ENCODE data around the gene HOXA6.
A peak's percentile ranks its signal among the peaks of the same experiment; 100 is the strongest.

HOXA6 gene

DNA sequence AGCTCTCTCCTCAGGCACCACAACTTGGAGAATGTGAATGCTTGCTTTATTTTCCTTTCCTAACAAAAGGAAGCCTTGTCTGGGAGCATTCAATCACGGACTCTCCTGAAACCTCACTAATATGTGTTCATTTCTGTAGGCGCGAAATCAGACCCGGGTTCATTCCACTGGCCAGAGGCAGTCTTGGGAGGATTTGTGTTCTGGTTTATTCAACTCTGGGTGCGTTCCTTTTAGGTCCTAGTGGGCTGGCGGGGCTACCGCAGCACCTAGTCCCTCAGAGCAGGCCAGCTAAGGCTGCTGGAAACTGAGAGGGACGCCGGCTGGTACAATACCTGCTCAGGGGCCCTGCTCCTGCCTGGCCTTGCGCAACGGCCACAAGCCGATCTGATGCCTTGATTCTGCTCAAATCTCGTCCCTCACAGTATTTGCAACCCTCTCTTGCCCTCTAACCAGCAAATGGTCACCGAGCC lies 24.5 kb downstream of the HOXA6 start:
- H3K36me3 Mint-ChIP-seq (ENCODE audit: low read depth): peaks cover 88% of the 10 kb centered on the region
- TF ChIP-seq CTCF (IDR thresholded peaks at IDR 0.05; ENCODE audit: unreplicated experiment in 3 of 3): no peak
- peaks cover 98% of the 10 kb centered on the region for H3K4me1 Mint-ChIP-seq
- peak overlapping the region; percentile 90 to 93 (median 91) for H3K4me3 Mint-ChIP-seq
- no peaks in the 10 kb centered on the region for H3K9me3 Mint-ChIP-seq
- H3K27ac Mint-ChIP-seq: peak overlapping the region; percentile 98 to 100 (median 99)
- peaks cover 7% of the 10 kb centered on the region for H3K27me3 Mint-ChIP-seq (ENCODE audit: low read depth)

- H3K4me1 Mint-ChIP-seq: peaks cover 94% of the 10 kb centered on the region
- H3K27ac Mint-ChIP-seq: peak overlapping the region; percentile 98 to 100 (median 99)
- no peak for TF ChIP-seq CTCF (IDR thresholded peaks at IDR 0.05; ENCODE audit: unreplicated experiment in 3 of 3)
- peaks cover 9% of the 10 kb centered on the region for H3K27me3 Mint-ChIP-seq (ENCODE audit: low read depth)
- H3K36me3 Mint-ChIP-seq (ENCODE audit: low read depth): peaks cover 85% of the 10 kb centered on the region
- peak overlapping the region; percentile 90 to 93 (median 91) for H3K4me3 Mint-ChIP-seq
- no peaks in the 10 kb centered on the region for H3K9me3 Mint-ChIP-seq
Measured at GRCh38 chr7:27122077-27122910, 25.3 kb downstream of the HOXA6 start.

- H3K27ac Mint-ChIP-seq: peak overlapping the region; percentile 98 to 100 (median 99)
- H3K36me3 Mint-ChIP-seq (ENCODE audit: low read depth): peaks cover 81% of the 10 kb centered on the region
- TF ChIP-seq CTCF (IDR thresholded peaks at IDR 0.05; ENCODE audit: unreplicated experiment in 3 of 3): no peak
- H3K27me3 Mint-ChIP-seq (ENCODE audit: low read depth): peaks cover 9% of the 10 kb centered on the region
- no peaks in the 10 kb centered on the region for H3K9me3 Mint-ChIP-seq
- H3K4me3 Mint-ChIP-seq: peak overlapping the region; percentile 90 to 93 (median 91)
- H3K4me1 Mint-ChIP-seq: peaks cover 90% of the 10 kb centered on the region
Measured at GRCh38 chr7:27121684-27122076, 25.9 kb downstream of the HOXA6 start.

DNA sequence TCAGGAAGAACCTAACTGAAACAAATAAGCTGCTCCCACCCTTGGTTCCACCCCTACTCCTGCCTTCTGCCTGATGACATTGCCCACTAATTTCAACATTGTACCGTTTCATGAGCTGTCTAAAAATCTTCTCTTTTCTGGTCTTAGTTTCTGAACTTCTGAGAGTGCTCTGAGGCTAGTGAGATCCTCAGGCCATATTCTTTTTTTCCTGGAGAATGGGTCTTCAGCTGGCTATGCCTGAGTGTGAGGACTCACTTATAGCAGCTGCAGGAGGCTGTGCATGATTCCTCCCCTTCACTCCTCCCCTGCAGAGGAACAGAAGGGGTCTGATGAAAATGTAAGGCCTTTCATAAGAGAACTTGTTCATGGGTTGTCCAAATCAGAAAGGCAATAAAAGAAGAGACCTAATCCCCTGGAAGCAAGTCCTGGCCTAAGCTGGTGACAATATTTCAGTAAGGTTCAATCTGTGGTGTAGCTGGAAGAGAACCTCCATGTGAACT lies 28.1 kb downstream of the HOXA6 start:
- peaks cover 84% of the 10 kb centered on the region for H3K4me1 Mint-ChIP-seq
- H3K27me3 Mint-ChIP-seq (ENCODE audit: low read depth): peaks cover 11% of the 10 kb centered on the region
- peak overlapping the region; percentile 98 to 100 (median 99) for H3K27ac Mint-ChIP-seq
- TF ChIP-seq CTCF (IDR thresholded peaks at IDR 0.05; ENCODE audit: unreplicated experiment in 3 of 3): no peak
- peaks cover 81% of the 10 kb centered on the region for H3K36me3 Mint-ChIP-seq (ENCODE audit: low read depth)
- H3K9me3 Mint-ChIP-seq: no peaks in the 10 kb centered on the region
- peak overlapping the region; percentile 90 to 93 (median 91) for H3K4me3 Mint-ChIP-seq

DNA sequence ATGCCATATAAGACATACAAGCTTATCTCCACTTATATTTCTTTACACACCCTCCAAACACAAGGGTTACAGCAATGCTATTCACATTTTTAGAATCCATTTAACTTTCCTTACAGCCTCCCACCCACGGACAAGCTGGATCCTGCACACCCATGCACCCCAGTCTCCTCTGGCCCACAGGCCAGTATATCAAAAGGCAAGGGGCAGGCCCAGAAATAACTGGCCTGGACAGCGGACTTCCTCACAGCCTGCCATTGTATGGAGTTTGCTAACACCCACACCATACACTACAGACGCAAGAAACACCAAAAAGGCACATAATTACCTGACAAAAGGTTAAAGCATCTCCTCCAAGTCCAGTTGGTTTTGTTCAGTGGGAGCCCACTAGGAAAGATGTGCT lies 29.0 kb downstream of the HOXA6 start:
- peaks cover 77% of the 10 kb centered on the region for H3K4me1 Mint-ChIP-seq

More for the DNA sequence above, 29.0 kb downstream of the HOXA6 start:
- no peak for TF ChIP-seq CTCF (IDR thresholded peaks at IDR 0.05; ENCODE audit: unreplicated experiment in 3 of 3)
- H3K36me3 Mint-ChIP-seq (ENCODE audit: low read depth): peaks cover 73% of the 10 kb centered on the region
- H3K27ac Mint-ChIP-seq: peak overlapping the region; percentile 98 to 100 (median 99)
- H3K9me3 Mint-ChIP-seq: no peaks in the 10 kb centered on the region
- peak overlapping the region; percentile 90 to 93 (median 91) for H3K4me3 Mint-ChIP-seq
- peaks cover 11% of the 10 kb centered on the region for H3K27me3 Mint-ChIP-seq (ENCODE audit: low read depth)
